Naive thymus-derived CD8-positive, alpha-beta T cell (primary cell): ENCODE measurements around the gene FOXQ1. TPM values are rescaled to one million over a fixed set of nuclear protein-coding genes. Genes with fewer than 3 reads are reported as not detected.
"Not testable (repeated sequence)": the region's sequence is repeated elsewhere in the genome, so short reads cannot be mapped to it uniquely, and the experiment has no call there.

ENCODE experiments used
- ATAC-seq, 2 donors: fragments of 150-1000 bp; cut with Tn5 transposase in 1 of 2; sonication (Bioruptor Pico), chemical (Tn5 transposase) in 1 of 2; 1 replicate in 1 of 2; 2 replicates in 1 of 2; pipeline ENCODE4 v1.10.0; 2021; ENCODE audit warnings: mild to moderate bottlenecking in 2 of 2, moderate library complexity in 2 of 2
- POLR2A ChIA-PET: fragments of 350-600 bp; sonication (Branson Sonifier 250); formaldehyde crosslinking; loops from one replicate; lab custom pipeline; 2021; ENCODE audit warnings: antibody characterized with exemption; lab: Charles Lee
- DNase-seq, 10 donors: peaks; one replicate each; pipeline versions ENCODE4 v3.0.0 to v3.0.0-alpha.2; 2020 to 2022
- H3K27ac Mint-ChIP-seq, 10 donors: one replicate each; pipeline ENCODE4 v1.8.0; 2020 to 2022; ENCODE audit warnings: mild to moderate bottlenecking in 10 of 10, mixed read lengths in 10 of 10, moderate library complexity in 4 of 10, inconsistent platforms in 1 of 10
- H3K27me3 Mint-ChIP-seq, 5 donors: one replicate each; pipeline ENCODE4 v1.8.0; 2021 to 2022; ENCODE audit warnings: mixed read lengths in 5 of 5
- H3K36me3 Mint-ChIP-seq, 3 donors: one replicate each; pipeline ENCODE4 v1.8.0; 2020 to 2022; ENCODE audit warnings: mixed read lengths in 3 of 3, mild to moderate bottlenecking in 2 of 3, inconsistent platforms in 1 of 3
- H3K4me1 Mint-ChIP-seq, 4 donors: one replicate each; pipeline ENCODE4 v1.8.0; 2021 to 2022; ENCODE audit warnings: mixed read lengths in 4 of 4
- H3K4me3 Mint-ChIP-seq, 10 donors: one replicate each; pipeline ENCODE4 v1.8.0; 2020 to 2022; ENCODE audit warnings: mild to moderate bottlenecking in 10 of 10, mixed read lengths in 10 of 10, moderate library complexity in 6 of 10, inconsistent platforms in 1 of 10
- H3K9me3 Mint-ChIP-seq, 9 donors: one replicate each; pipeline ENCODE4 v1.8.0; 2020 to 2022; ENCODE audit warnings: mixed read lengths in 9 of 9, mild to moderate bottlenecking in 3 of 9, inconsistent platforms in 1 of 9, moderate library complexity in 1 of 9
- polyA plus RNA-seq, 3 donors: library from polyadenylated mRNA; unstranded; fragments of 300-500 nt; fragmentation: Illumina TruSeq; gene quantifications; one replicate each; pipeline ENCODE4 v1.2.3, GENCODE V29; 2021
- total RNA-seq, 8 experiments: library from RNA in 2 of 8; stranded (reverse) in 2 of 8; gene quantifications; one replicate each; pipeline ENCODE4 v1.2.3 and lab custom pipeline; 2021 to 2026

The FOXQ1 gene
- total and polyA plus RNA-seq, 5 experiments from 2014 or later = not detected

GRCh38 chr6:1315560-1316386 lies 3.9 kb downstream of the FOXQ1 start:
- peak overlapping the region in 1 of 10 donors; percentile 3 for H3K27ac Mint-ChIP-seq
- peaks cover 13 to 33% (median 25%) of the 10 kb centered on the region in 4 donors for H3K4me1 Mint-ChIP-seq
- ATAC-seq = no peak
- no peak for DNase-seq
- H3K9me3 Mint-ChIP-seq = peaks cover 0 to 9% (median 0%) of the 10 kb centered on the region in 9 donors
- peaks cover 0 to 11% (median 6%) of the 10 kb centered on the region in 3 donors for H3K36me3 Mint-ChIP-seq
- POLR2A ChIA-PET = no interaction called here
- H3K4me3 Mint-ChIP-seq = peak overlapping the region; percentile 65 to 85 (median 79)
- H3K27me3 Mint-ChIP-seq = peaks cover 20 to 55% (median 39%) of the 10 kb centered on the region in 5 donors

GRCh38 chr6:1316489-1316971 lies 4.6 kb downstream of the FOXQ1 start:
- DNase-seq = peak in 1 of 10 donors; percentile 0
- POLR2A ChIA-PET = no interaction called here
- Mint-ChIP-seq H3K4me1 (peaks cover 9 to 26% (median 18%) of the 10 kb centered on the region in 4 donors), H3K4me3 (peak overlapping the region; percentile 65 to 85 (median 79)), H3K9me3 (peaks cover 0 to 9% (median 0%) of the 10 kb centered on the region in 9 donors), H3K27ac (no peak overlapping the region), H3K27me3 (peaks cover 15 to 48% (median 33%) of the 10 kb centered on the region in 5 donors), H3K36me3 (peaks cover 0 to 11% (median 6%) of the 10 kb centered on the region in 3 donors)
- ATAC-seq = peak in 1 of 2 donors; percentile 22

DNA sequence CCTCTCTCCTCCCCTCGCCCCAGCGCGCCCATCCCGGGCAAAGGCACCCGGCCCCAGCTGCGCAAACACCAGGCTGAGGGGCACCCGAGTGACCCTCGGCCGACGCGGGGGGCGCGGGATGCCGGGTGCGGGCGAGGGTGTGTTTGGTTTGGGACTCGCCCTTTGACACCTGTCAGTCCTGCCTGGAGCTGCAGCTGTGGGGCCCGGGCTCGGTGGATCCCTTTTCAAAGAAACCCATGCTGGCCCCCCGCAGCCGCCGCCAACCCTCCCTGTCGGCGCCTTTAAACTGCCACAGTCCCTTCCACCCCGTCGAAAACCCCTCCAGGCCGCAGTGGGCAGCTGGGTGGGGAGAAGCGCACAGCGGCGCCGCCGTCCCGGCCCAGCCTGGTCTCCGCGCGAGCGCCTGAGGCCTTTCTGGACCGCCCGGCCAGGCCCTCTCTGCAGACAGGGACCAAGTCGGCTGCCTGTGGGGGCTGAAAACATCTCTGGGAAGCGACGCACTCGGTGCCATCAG lies 5.5 kb downstream of the FOXQ1 start:
- Mint-ChIP-seq H3K27ac (no peak overlapping the region), H3K4me3 (peak overlapping the region in 5 of 10 donors; percentile 2 to 73 (median 60)), H3K9me3 (peaks cover 0 to 9% (median 0%) of the 10 kb centered on the region in 9 donors), H3K27me3 (peaks cover 16 to 47% (median 36%) of the 10 kb centered on the region in 5 donors), H3K36me3 (peaks cover 0 to 11% (median 6%) of the 10 kb centered on the region in 3 donors), H3K4me1 (peaks cover 9 to 21% (median 16%) of the 10 kb centered on the region in 4 donors)
- POLR2A ChIA-PET = no interaction called here
- DNase-seq = no peak
- ATAC-seq = no peak

DNA sequence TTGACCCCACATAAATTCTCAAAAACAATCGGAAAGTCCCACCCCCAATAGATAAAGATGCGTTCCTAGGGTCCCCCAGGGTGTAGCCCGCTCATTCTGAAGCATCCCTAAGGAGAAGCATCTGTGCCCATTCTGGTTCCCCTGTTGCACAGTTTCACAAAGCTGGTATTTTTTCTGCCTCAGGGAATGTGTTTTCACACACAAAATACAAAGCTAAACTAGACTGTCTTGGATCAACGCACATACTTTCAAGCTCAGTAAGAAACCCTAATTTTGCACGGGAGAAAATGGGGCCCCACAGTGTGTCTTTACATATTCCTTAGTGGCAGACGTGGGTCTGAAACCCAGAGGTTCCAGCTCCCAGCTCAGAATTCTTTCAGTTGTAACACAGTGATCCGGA lies 6.1 kb downstream of the FOXQ1 start:
- peak overlapping the region; percentile 2 to 73 (median 60) for H3K4me3 Mint-ChIP-seq
- H3K27ac Mint-ChIP-seq = no peak overlapping the region
- POLR2A ChIA-PET = no interaction called here

DNA sequence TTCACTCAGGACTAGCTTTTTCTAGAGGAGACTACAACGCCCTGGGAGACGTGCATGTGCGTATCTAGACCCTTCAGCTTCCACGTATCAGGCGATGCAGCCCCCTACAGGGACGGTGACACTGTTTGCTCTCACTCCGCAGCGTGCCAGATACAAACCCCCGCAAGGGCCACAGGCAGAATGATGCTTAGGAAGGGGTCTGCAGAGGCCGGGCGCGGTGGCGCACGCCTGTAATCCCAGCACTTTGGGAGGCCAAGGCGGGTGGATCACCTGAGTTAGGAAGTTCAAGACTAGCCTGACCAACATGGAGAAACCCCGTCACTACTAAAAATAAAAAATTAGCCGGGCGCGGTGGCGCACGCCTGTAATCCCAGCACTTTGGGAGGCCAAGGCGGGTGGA lies 6.7 kb downstream of the FOXQ1 start:
- DNase-seq, H3K27ac Mint-ChIP-seq, ATAC-seq, H3K9me3 Mint-ChIP-seq, POLR2A ChIA-PET: not testable (repeated sequence)
- H3K27me3 Mint-ChIP-seq = peaks cover 18 to 50% (median 37%) of the 10 kb centered on the region in 5 donors
- peak overlapping the region in 2 of 10 donors; percentile 57 to 60 for H3K4me3 Mint-ChIP-seq
- peaks cover 0 to 11% (median 6%) of the 10 kb centered on the region in 3 donors for H3K36me3 Mint-ChIP-seq
- H3K4me1 Mint-ChIP-seq = peaks cover 9 to 19% (median 16%) of the 10 kb centered on the region in 4 donors

More for the DNA sequence above, 6.1 kb downstream of the FOXQ1 start:
- Mint-ChIP-seq H3K27me3 (peaks cover 18 to 50% (median 37%) of the 10 kb centered on the region in 5 donors), H3K36me3 (peaks cover 0 to 11% (median 6%) of the 10 kb centered on the region in 3 donors), H3K4me1 (peaks cover 9 to 19% (median 16%) of the 10 kb centered on the region in 4 donors), H3K9me3 (peaks cover 0 to 9% (median 0%) of the 10 kb centered on the region in 9 donors)
- no peak for ATAC-seq
- no peak for DNase-seq

GRCh38 chr6:1321738-1322137 lies 9.8 kb downstream of the FOXQ1 start:
- POLR2A ChIA-PET = no interaction called here
- H3K27me3 Mint-ChIP-seq = peaks cover 10 to 50% (median 39%) of the 10 kb centered on the region in 5 donors
- H3K36me3 Mint-ChIP-seq = peaks cover 0 to 4% (median 4%) of the 10 kb centered on the region in 3 donors
- DNase-seq = no peak
- no peak overlapping the region for H3K27ac Mint-ChIP-seq
- no peaks in the 10 kb centered on the region for H3K4me1 Mint-ChIP-seq
- peaks cover 0 to 6% (median 0%) of the 10 kb centered on the region in 9 donors for H3K9me3 Mint-ChIP-seq
- H3K4me3 Mint-ChIP-seq = no peak overlapping the region
- no peak for ATAC-seq

- H3K4me3 Mint-ChIP-seq = peak overlapping the region in 1 of 10 donors; percentile 12
- no peaks in the 10 kb centered on the region for H3K4me1 Mint-ChIP-seq
- H3K27ac Mint-ChIP-seq = no peak overlapping the region
- peaks cover 0 to 6% (median 0%) of the 10 kb centered on the region in 9 donors for H3K9me3 Mint-ChIP-seq
- ATAC-seq = no peak
- POLR2A ChIA-PET = no interaction called here
- H3K27me3 Mint-ChIP-seq = peaks cover 12 to 54% (median 42%) of the 10 kb centered on the region in 5 donors
- no peak for DNase-seq
- H3K36me3 Mint-ChIP-seq = peaks cover 0 to 4% (median 4%) of the 10 kb centered on the region in 3 donors
These were observed 10.3 kb downstream of the FOXQ1 start for GRCh38 chr6:1322156-1322555.

GRCh38 chr6:1322696-1323219 lies 10.9 kb downstream of the FOXQ1 start:
- Mint-ChIP-seq H3K9me3 (peaks cover 0 to 6% (median 0%) of the 10 kb centered on the region in 9 donors), H3K27me3 (peaks cover 12 to 59% (median 46%) of the 10 kb centered on the region in 5 donors), H3K27ac (no peak overlapping the region), H3K36me3 (peaks cover 0 to 4% (median 3%) of the 10 kb centered on the region in 3 donors), H3K4me1 (no peaks in the 10 kb centered on the region), H3K4me3 (no peak overlapping the region)
- POLR2A ChIA-PET = no interaction called here
- DNase-seq = no peak
- ATAC-seq = no peak

GRCh38 chr6:1324936-1325335 lies 13.0 kb downstream of the FOXQ1 start:
- no peak for DNase-seq
- peaks cover 18 to 69% (median 41%) of the 10 kb centered on the region in 5 donors for H3K27me3 Mint-ChIP-seq
- POLR2A ChIA-PET = no interaction called here

GRCh38 chr6:1325461-1326309 lies 13.8 kb downstream of the FOXQ1 start:
- POLR2A ChIA-PET = no interaction called here
- no peak overlapping the region for H3K4me3 Mint-ChIP-seq
- ATAC-seq (no peak), DNase-seq (no peak)
- H3K36me3 Mint-ChIP-seq = peaks cover 0 to 21% (median 0%) of the 10 kb centered on the region in 3 donors
- peaks cover 3 to 23% (median 9%) of the 10 kb centered on the region in 9 donors for H3K9me3 Mint-ChIP-seq
- H3K27ac Mint-ChIP-seq = no peak overlapping the region
- peaks cover 18 to 73% (median 41%) of the 10 kb centered on the region in 5 donors for H3K27me3 Mint-ChIP-seq
- no peaks in the 10 kb centered on the region for H3K4me1 Mint-ChIP-seq

More at GRCh38 chr6:1324936-1325335, 13.0 kb downstream of the FOXQ1 start:
- peaks cover 0 to 15% (median 3%) of the 10 kb centered on the region in 9 donors for H3K9me3 Mint-ChIP-seq
- peak overlapping the region in 1 of 10 donors; percentile 45 for H3K27ac Mint-ChIP-seq
- peaks cover 0 to 15% (median 0%) of the 10 kb centered on the region in 3 donors for H3K36me3 Mint-ChIP-seq
- no peak for ATAC-seq
- H3K4me3 Mint-ChIP-seq = no peak overlapping the region
- no peaks in the 10 kb centered on the region for H3K4me1 Mint-ChIP-seq

GRCh38 chr6:1326535-1327121 lies 14.7 kb downstream of the FOXQ1 start:
- POLR2A ChIA-PET = no interaction called here

More at GRCh38 chr6:1326535-1327121, 14.7 kb downstream of the FOXQ1 start:
- Mint-ChIP-seq H3K9me3 (peaks cover 3 to 30% (median 16%) of the 10 kb centered on the region in 9 donors), H3K4me1 (no peaks in the 10 kb centered on the region), H3K36me3 (peaks cover 0 to 21% (median 0%) of the 10 kb centered on the region in 3 donors), H3K27me3 (peaks cover 21 to 73% (median 41%) of the 10 kb centered on the region in 5 donors), H3K4me3 (no peak overlapping the region), H3K27ac (no peak overlapping the region)
- no peak for ATAC-seq
- no peak for DNase-seq
